Astrocyte (in vitro differentiated cells and primary cell): ENCODE data around the gene HYI.

Experiments
- CTCF ChIP-seq: IDR thresholded peaks from 2 replicates; pipeline ENCODE4 v1.5.1; 2011; ENCODE audit warnings: low read depth, mild to moderate bottlenecking, inconsistent platforms, low read length, moderate library complexity; ENCODE audit not compliant: insufficient read depth
- EZH2 ChIP-seq: IDR thresholded peaks from 2 replicates; pipeline ENCODE4 v1.6.1; 2012; ENCODE audit warnings: mild to moderate bottlenecking, low read length, inconsistent platforms; ENCODE audit not compliant: insufficient read depth

DNA sequence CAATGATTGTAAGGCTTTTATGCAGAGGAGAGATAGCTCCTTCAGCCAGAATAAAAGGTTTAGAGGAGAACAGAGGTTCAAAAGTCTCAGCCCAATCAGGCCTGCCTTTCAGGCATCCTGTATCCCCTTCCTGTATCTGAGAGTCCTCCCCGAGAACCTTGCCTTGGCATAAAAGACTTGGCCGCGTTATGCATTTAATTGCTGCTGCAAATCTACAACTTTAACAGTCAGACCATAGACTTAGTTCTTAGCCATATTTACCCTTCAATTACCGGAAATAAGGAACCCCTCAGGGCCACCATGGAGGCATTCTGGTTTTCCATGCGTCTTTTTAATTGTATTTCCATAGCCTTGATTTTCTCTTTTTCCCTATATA lies 18.3 kb upstream of the HYI start:
- TF ChIP-seq CTCF (no peak), EZH2 (no peak)
